IPS-18c (cell line): ENCODE measurements around the gene THEMIS2.
A peak's percentile ranks its signal among the peaks of the same experiment; 100 is the strongest.
"Not testable (repeated sequence)": the region's sequence is repeated elsewhere in the genome, so short reads cannot be mapped to it uniquely, and the experiment has no call there.

Source experiments
- H3K4me3 ChIP-seq: 2 replicates; pipeline ENCODE4 v1.7.0; 2013; ENCODE audit warnings: low read depth, mild to moderate bottlenecking, low read length, moderate library complexity; ENCODE audit not compliant: insufficient read depth
- H3K9me3 ChIP-seq: one replicate; pipeline ENCODE4 v1.6.1; 2013; ENCODE audit warnings: mild to moderate bottlenecking, low read length, moderate library complexity; ENCODE audit not compliant: control insufficient read depth, insufficient read depth

THEMIS2 gene

GRCh38 chr1:27872059-27872801 is at the start of gene THEMIS2:
TSS of gene THEMIS2 (plus strand) at chr1:27872544. CDS start at chr1:27872572, 28 bp downstream.
- Histone ChIP-seq H3K4me3 (peak within 1 kb of the TSS; percentile 81), H3K9me3 (no peaks in the 10 kb centered on the region)

DNA sequence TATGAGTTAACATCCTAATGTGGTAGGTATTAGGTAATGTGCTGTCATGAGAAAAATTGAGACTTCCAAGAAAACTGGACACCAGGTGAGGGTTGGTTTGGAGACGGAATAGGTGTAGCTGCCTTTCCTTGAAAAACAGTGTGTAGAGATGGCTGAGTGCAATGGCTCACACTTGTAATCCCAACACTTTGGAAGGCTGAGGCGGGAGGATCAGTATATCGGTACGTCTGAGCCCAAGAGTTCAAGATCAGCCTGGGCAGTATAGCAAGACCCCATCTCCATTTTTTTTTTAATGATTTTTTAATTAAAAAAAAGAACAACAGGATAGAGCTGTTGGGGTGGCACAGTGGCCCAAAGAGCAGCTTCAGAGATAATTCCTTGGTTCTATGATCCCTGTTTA is 48.6 kb upstream of the THEMIS2 start:
- no peak overlapping the region for H3K4me3 ChIP-seq
- H3K9me3 ChIP-seq, result no peaks in the 10 kb centered on the region

DNA sequence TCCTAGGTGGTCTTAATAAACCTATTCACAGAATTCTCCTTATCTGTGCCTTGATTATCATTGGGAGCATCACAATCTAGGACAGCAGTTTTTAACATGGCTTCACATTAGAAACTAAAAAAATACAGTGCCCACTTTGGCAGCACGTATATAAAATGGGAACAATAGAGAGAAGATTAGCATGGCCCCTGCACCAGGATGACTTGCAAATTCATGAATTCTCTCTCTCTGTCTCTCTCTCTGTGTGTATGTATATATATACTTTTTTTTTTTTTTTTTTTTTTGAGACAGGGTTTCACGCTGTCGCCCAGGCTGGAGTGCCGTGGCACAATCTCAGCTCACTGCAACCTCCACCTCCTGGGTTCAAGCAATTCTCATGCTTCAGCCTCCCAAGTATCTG is 47.9 kb upstream of the THEMIS2 start:
- H3K4me3 ChIP-seq, result no peak overlapping the region

GRCh38 chr1:27829339-27829960 is 42.9 kb upstream of the THEMIS2 start:
- H3K9me3 ChIP-seq, H3K4me3 ChIP-seq: not testable (repeated sequence)

More for the DNA sequence above, 47.9 kb upstream of the THEMIS2 start:
- no peaks in the 10 kb centered on the region for H3K9me3 ChIP-seq

DNA sequence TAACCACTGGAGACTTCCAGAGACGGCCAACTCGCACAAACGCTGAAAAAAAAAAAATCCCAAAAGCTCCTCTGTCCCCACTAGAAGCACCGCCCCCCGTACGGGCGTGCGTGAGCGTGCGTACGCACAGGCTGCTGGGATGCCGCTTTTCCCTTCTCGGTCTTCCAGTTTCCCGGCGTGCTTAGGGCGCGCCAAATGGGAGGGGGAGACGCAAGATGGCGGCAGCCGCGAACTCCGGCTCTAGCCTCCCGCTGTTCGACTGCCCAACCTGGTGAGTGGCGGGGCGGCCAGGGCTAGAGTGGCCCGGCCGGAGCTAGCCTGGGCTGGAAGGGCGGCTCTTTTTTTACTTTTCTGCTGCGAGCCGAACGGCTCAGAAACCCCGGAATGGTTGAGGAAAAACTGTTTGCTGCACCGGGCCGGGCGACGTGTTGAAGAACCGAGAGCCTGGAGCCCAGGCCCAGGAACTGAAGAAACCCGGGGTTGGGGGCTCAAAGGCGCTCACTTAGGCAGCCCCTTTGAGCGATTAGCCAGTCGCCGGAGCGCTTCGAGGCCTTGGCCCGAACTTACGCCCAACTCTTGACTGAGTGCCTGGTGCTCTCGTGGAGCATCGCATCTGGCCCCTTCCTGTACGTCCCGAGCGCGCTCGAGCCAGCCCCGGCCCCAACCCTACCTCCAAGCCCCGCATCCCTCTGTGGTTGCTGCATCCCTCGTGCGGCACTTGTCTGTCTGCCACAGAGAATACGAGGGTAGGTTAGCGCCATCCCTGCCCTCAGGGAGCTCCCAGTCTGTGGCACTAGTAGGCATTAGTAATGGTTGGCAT is 41.5 kb upstream of the THEMIS2 start, which contains the start of gene PPP1R8:
Gene PPP1R8, plus strand, starts transcription at position 162 of the 820 bp plus-strand sequence. Its CDS starts 54 bp downstream, at position 216.
- H3K9me3 ChIP-seq, result no peaks in the 10 kb centered on the region
- peak within 1 kb of the TSS; percentile 92 for H3K4me3 ChIP-seq

DNA sequence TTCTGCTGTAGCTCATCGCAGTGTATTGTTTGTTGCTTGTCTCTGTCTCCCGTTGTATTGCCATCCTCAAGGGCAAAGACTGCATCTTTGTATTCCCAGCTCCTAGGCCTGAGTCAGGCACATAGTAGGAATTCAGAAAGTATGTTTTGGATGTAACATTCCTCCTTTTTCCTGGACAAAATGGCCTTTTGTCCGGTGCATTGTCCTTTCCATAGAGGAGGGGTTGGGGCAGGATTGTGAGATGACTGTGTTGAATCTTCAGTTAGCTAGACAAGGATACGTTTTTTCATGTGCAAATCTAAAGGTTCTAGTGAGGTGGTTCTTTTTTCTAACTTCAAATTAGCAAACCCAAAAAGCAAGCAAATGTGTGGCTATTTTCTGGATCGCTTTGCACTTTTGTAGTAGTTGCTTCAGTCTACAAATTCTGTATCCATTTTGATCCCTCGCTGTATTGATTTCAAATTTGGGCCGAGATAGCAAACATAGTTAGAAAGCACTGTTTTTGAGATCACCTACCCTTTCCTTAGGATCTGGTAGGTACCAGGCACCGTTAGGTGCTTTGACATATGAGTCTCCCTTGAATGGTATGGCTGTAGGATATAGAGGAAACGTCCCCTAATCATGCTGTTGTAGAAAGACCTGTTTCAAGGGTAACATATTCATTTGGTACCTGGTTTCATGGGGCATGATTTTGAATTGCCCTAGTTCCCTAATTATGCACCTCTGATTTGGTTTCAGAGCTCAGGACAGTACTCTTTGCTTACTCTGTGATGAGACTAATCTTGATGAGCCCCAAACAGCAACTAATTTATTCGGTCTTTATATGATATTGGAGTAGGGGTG is 40.6 kb upstream of the THEMIS2 start:
- Histone ChIP-seq H3K9me3 (no peaks in the 10 kb centered on the region), H3K4me3 (peak overlapping the region; percentile 92)

DNA sequence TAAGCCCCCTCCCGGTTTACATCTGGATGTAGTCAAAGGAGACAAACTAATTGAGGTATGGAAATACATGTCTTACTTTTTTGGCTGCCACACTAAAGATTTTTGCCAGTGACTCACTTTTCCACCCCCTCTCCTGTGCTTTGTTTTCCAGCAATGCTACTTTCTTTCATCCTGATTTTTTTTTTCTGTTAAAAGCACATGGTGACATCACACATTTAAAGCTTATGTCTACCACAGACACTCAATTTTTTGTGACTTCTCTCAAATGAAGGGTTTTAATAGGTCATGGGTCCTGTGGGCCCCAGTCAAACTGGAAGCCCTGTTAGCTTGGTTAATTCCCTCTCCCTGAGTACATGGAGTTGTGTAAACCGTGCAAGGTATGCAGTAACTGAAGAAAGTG is 39.6 kb upstream of the THEMIS2 start:
- Histone ChIP-seq H3K4me3 (no peak overlapping the region), H3K9me3 (no peaks in the 10 kb centered on the region)

DNA sequence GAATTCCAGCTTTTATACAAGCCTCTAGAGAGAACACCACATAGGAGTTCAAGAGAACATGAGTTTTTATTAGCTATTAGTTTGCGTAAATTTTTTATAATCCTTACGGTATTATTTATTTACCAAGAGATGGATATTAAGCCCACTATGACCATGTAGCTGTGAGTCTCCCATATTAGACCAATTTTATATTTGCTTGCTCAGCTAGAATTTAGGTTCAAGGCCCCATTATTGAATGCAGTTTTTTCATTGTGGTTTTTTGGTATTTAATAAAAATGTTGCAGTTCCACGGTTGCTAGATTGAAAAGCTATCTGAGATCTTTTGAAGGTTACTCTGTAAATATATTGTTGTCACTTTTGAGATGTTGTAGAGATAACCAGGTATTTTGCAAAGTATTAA is 38.9 kb upstream of the THEMIS2 start:
- no peaks in the 10 kb centered on the region for H3K9me3 ChIP-seq

GRCh38 chr1:27835046-27835445 is 37.3 kb upstream of the THEMIS2 start:
- H3K9me3 ChIP-seq, result no peaks in the 10 kb centered on the region
- no peak overlapping the region for H3K4me3 ChIP-seq

More for the DNA sequence above, 38.9 kb upstream of the THEMIS2 start:
- H3K4me3 ChIP-seq, result no peak overlapping the region

- Histone ChIP-seq H3K4me3 (no peak overlapping the region), H3K9me3 (no peaks in the 10 kb centered on the region)
These were observed 36.8 kb upstream of the THEMIS2 start for GRCh38 chr1:27835501-27835900.

GRCh38 chr1:27849951-27850350 is 22.4 kb upstream of the THEMIS2 start:
- Histone ChIP-seq H3K4me3 (no peak overlapping the region), H3K9me3 (peaks cover 6% of the 10 kb centered on the region)

DNA sequence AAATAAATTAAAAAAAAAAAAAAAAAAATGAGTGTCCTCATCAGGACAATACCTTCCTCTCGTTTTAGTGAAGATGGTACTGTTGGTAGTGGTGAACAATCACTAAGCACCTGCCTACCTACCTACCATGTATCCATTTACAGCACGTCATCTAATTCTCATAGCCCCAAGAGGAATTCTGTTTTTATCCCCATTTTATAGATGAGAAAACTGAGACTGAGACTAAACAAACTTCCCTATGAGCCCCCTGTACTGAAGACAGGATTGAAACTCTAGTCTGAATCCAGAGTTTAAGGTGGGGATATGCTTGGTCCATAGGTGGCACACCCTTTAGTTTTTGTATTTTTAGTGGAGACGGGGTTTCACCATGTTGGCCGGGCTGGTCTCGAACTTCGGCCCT is 17.3 kb upstream of the THEMIS2 start:
- no peak overlapping the region for H3K4me3 ChIP-seq
- H3K9me3 ChIP-seq, result peaks cover 6% of the 10 kb centered on the region

DNA sequence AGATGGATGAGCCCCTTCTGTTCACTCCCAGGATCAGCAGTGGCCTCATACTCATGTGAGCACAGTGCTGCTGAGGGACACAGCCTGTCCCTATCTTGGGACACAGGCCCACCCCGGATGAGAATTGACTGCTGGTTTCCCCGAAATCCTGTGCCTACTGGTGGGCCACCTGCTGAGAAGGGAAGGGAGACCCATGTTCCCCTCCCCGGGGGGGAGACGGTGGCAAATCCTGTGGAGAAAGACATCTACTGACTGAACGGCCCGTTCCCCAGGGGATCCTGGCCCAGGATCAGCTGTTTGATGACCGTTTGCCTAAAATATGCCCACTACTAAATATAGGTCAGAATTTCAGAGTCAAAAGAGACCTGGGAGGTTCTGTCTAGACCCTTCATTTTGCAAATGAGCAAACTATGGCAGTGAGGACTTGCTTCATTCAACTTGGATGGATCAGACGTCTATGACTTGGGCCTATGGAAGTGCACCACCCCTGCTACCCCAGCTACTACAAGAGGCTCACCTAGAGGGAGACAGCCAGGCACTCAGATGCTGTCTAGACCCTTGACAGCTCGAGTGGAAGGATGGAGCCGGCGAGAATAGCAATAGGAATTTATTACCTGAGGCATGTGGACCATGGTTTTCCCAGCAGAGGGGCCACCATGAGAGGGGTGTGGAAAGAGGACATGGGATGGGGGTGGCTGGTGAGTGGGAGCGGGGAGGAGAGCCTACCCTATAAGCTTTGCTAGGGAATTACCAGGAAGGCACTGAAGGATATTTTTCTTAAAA is 15.6 kb upstream of the THEMIS2 start:
- no peak overlapping the region for H3K4me3 ChIP-seq
- peaks cover 4% of the 10 kb centered on the region for H3K9me3 ChIP-seq

DNA sequence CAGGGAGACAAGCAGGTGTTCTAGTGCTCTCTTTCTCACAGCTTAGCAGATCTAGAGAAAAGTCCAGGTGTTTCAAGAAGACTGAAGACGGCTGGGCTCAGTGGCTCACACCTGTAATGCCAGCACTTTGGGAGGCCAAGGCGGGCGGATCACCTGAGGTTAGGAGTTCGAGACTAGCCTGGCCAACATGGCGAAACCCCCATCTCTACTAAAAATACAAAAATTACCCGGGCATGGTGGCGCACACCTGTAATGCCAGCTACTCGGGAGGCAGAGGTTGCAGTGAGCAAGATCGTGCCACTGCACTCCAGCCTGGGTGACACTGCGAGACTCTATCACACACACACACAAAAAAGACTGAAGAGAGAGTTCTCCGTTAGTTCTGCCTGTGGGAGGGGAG is 14.8 kb upstream of the THEMIS2 start:
- not testable (repeated sequence) for H3K4me3 ChIP-seq, H3K9me3 ChIP-seq

DNA sequence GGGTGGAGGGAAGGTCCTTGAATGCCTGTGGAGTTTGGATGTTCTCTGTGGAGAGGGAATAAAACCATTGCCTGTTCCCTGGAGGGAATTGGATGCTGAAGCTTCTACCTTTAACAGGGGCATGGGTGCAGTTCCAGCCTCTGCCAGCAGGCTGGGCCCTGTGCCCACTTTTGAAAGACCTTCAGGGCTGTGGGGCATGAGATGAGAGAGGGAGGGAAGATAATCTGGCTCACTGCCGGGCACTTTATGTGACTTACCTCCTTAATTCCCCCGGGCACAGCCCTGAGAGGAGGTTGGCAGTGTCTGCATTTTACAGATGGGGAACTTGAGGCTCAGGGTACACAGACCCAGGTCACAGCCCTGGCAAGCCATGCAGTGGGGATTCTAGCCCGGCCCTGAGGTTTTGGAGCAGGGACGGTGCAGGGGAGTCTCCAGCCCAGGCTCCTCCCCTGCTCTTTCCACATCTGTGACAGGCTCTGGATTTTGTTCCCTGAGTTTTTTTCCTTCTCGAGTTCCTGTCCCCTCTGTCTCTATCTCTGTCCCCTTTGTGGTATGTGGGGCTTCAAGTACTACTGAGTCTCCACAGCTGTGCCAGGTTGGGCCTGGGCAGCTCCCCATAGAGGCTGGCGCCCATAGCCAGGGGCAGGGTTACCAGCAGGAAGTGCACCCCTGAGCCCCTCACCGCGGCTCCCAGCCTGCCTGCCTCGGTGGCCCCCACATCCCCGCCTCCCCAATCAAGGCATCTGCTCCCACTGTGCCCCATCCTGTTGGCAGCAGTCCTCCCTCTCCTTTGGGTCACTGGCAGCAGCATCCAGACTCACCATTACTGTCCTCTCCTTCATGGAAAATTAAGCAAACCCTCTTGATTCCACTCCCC is 14.0 kb upstream of the THEMIS2 start:
- Histone ChIP-seq H3K9me3 (no peaks in the 10 kb centered on the region), H3K4me3 (no peak overlapping the region)
